Measurements from ENCODE around the gene PSTK. TPM values are rescaled to one million over a fixed set of nuclear protein-coding genes. Genes with fewer than 3 reads are reported as not detected.
A peak's percentile ranks its signal among the peaks of the same experiment; 100 is the strongest.

Gene PSTK
- total and polyA plus RNA-seq, 2 of the 13 experiments (the other 11 are each of a cell fraction or from before 2014, with no cell fraction given) = 8.2 to 9.3 TPM

- no peak for TF ChIP-seq FLYWCH1 (CRISPR knock-in tag; IDR thresholded peaks at IDR 0.05)
- no peak for TF ChIP-seq FOXM1 (CRISPR knock-in tag; IDR thresholded peaks at IDR 0.05)
- 0 out of 2 replicates have a peak, but pooled peaks have one; percentile 84 for TF ChIP-seq ZNF704 (CRISPR knock-in tag; IDR thresholded peaks at IDR 0.05; ENCODE audit: borderline replicate concordance)
- TF ChIP-seq NRL (CRISPR knock-in tag; IDR thresholded peaks at IDR 0.05; ENCODE audit: borderline replicate concordance) = peak; percentile 88
- peak; percentile 82; the same call in 1 of the 2 replicates for TF ChIP-seq ZNF232 (CRISPR knock-in tag; IDR thresholded peaks at IDR 0.05; ENCODE audit: borderline replicate concordance)
- no peak for TF ChIP-seq MBD4 (IDR thresholded peaks at IDR 0.05; ENCODE audit: borderline replicate concordance, low read length)
- no peak for TF ChIP-seq KDM4B (CRISPR knock-in tag; IDR thresholded peaks at IDR 0.05)
- peak; percentile 76; the same call in 1 of the 2 replicates for TF ChIP-seq ZFYVE20 (CRISPR knock-in tag; IDR thresholded peaks at IDR 0.05; ENCODE audit: borderline replicate concordance, low read depth)
- TF ChIP-seq ZNF138 (CRISPR knock-in tag; IDR thresholded peaks at IDR 0.05; ENCODE audit: low read depth) = peak; percentile 82; the same call in 1 of the 2 replicates
- TF ChIP-seq ZNF331 (CRISPR knock-in tag; IDR thresholded peaks at IDR 0.05) = peak; percentile 56; the same call in 1 of the 2 replicates
- TF ChIP-seq ATM (IDR thresholded peaks at IDR 0.05; ENCODE audit: borderline replicate concordance) = no peak
- TF ChIP-seq ZNF672 (CRISPR knock-in tag; IDR thresholded peaks at IDR 0.05) = no peak
- TF ChIP-seq MEIS1 (CRISPR knock-in tag; IDR thresholded peaks at IDR 0.05; ENCODE audit: borderline replicate concordance) = no peak
- peak; percentile 87; the same call in 1 of the 2 replicates for TF ChIP-seq ZNF556 (CRISPR knock-in tag; IDR thresholded peaks at IDR 0.05; ENCODE audit: borderline replicate concordance)
- TF ChIP-seq ZNF75D (CRISPR knock-in tag; IDR thresholded peaks at IDR 0.05; ENCODE audit: borderline replicate concordance) = no peak
- TF ChIP-seq PAF1 (CRISPR knock-in tag; IDR thresholded peaks at IDR 0.05) = no peak
- 0 out of 2 replicates have a peak, but pooled peaks have one; percentile 28 for TF ChIP-seq CAMTA2 (CRISPR knock-in tag; IDR thresholded peaks at IDR 0.05; ENCODE audit: borderline replicate concordance)
- TF ChIP-seq, protein P1, sequence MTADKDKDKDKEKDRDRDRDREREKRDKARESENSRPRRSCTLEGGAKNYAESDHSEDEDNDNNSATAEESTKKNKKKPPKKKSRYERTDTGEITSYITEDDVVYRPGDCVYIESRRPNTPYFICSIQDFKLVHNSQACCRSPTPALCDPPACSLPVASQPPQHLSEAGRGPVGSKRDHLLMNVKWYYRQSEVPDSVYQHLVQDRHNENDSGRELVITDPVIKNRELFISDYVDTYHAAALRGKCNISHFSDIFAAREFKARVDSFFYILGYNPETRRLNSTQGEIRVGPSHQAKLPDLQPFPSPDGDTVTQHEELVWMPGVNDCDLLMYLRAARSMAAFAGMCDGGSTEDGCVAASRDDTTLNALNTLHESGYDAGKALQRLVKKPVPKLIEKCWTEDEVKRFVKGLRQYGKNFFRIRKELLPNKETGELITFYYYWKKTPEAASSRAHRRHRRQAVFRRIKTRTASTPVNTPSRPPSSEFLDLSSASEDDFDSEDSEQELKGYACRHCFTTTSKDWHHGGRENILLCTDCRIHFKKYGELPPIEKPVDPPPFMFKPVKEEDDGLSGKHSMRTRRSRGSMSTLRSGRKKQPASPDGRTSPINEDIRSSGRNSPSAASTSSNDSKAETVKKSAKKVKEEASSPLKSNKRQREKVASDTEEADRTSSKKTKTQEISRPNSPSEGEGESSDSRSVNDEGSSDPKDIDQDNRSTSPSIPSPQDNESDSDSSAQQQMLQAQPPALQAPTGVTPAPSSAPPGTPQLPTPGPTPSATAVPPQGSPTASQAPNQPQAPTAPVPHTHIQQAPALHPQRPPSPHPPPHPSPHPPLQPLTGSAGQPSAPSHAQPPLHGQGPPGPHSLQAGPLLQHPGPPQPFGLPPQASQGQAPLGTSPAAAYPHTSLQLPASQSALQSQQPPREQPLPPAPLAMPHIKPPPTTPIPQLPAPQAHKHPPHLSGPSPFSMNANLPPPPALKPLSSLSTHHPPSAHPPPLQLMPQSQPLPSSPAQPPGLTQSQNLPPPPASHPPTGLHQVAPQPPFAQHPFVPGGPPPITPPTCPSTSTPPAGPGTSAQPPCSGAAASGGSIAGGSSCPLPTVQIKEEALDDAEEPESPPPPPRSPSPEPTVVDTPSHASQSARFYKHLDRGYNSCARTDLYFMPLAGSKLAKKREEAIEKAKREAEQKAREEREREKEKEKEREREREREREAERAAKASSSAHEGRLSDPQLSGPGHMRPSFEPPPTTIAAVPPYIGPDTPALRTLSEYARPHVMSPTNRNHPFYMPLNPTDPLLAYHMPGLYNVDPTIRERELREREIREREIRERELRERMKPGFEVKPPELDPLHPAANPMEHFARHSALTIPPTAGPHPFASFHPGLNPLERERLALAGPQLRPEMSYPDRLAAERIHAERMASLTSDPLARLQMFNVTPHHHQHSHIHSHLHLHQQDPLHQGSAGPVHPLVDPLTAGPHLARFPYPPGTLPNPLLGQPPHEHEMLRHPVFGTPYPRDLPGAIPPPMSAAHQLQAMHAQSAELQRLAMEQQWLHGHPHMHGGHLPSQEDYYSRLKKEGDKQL (CRISPR knock-in tag; IDR thresholded peaks at IDR 0.05; ENCODE audit: low read depth) = no peak
- peak; percentile 86 for TF ChIP-seq ZFP91 (CRISPR knock-in tag; IDR thresholded peaks at IDR 0.05; ENCODE audit: borderline replicate concordance)
- peak; percentile 43; the same call in 1 of the 2 replicates for TF ChIP-seq CEBPG (CRISPR knock-in tag; IDR thresholded peaks at IDR 0.05)
- no peak for TF ChIP-seq ZFP1 (CRISPR knock-in tag; IDR thresholded peaks at IDR 0.05)
- TF ChIP-seq POLR2A (IDR thresholded peaks at IDR 0.05; ENCODE audit: insufficient read depth in 1 of 2, low read depth in 2 of 2, low read length in 2 of 2) = peak; percentile 81 to 92
- TF ChIP-seq RBAK (CRISPR knock-in tag; IDR thresholded peaks at IDR 0.05) = no peak
These were observed at the start of gene PSTK (continued) for GRCh38 chr10:122980209-122981065.
